HUDEP-2 (cell line): ENCODE data around the gene CMSS1.

Source experiments
- DNase-seq, 76 experiments: peaks; one replicate each; lab custom pipeline; 2025; ENCODE audit not compliant: unreplicated experiment in 76 of 76; lab: John Stamatoyannopoulos, UW

CMSS1 gene

DNA sequence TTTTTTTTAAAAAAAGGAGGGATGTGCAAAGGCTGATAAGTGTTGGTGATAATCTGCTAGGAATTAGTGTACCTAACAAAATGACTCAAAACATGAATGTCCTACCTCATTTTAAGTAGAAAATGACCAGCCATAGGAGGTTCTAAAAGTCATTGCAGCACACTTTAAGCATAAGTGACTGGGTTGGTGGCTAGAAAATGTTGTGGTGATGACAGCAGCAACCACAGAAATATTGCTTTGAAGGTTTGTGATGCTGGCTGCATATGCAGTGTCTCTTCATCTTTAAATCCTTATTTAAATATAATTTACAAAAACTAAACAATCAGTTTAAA is 55.2 kb downstream of the CMSS1 start:
- DNase-seq: no peak

DNA sequence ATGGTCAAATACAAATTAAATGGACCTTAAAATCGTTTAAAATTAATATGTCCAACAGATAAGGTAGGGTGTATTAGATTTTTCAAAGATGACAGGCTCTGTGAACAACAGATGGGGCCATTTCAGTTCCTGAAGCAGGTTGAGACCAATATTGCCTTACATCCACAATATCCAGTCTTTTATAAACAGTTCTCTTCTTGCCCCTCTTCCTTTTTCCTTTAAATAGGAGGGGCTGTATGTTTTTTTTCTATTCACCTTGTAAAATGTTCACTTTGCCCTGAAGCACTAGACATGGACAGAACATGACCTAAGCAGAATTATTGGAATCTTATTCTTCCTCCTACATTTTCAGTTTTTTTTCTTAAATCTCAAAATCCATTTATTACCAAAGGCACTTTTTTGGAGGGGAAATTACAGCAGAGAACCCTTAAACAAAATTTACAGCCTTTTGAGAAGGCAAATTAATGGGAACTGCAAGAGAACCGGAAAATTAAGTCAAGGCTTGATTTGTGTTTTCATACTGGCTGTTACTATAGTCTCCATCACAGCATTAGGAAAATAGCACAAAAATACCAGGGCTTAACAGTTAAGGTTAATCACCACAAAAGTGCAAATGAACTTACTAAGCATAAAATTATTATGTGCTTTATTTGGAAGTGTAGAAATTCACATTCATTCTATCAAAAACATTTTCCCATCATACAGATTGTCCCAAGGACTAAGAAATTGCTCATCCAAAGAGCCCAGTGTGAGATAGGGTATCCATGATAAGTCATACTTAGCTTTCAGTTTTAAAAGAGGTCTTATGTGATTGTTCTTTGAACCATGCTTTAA is 55.8 kb downstream of the CMSS1 start:
- DNase-seq: no peak

DNA sequence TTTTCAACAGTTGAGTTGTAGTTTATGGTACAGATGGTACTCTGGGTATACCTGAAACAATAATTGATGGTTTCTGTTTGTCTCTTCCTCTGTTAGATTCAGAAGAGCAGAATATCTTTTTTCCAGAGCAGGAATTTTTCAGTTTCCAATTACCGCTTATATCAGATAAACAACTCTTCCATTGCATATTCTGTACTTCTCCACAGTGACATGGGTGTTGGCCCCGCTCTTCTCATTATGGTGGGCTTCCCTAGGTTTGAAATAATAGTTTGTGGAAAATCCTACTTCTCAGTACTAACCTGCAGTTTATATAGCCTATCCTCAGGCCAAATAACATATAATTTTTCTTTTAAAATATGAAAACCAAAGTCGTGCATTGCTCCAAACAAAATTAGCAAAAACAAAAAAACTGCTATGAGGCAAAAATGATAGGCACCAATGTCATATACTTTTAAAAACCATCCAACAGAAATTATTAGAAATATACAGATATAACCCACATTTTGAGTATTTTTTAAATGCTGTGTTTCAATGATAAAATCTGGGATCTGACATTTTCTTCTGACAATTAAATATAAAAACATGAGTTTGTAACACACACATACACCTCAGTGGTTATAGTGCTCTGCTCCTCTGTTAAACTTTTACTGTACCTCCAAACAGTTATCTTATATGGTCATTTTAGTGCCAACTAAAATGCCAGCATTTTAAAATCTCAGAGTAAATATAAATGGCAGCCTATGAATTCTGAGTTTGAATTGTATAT is 56.8 kb downstream of the CMSS1 start:
- DNase-seq: no peak

DNA sequence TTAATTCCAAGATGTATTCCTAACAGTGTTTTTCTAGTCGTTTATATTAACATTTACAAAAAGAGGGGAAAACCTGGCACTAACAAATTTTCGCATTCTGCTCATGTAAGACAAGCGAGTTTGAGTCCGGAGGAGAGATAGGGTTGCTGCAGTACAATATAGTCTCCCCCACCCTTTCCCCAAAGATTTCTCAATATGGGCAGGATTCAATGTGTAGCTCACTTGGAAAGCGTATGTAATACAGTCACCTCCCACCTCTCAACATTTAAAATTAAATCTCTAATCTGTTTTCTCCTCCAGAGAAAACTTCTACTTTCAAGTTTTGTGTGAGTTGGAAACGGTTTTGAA is 57.9 kb downstream of the CMSS1 start:
- DNase-seq: peak in 6 of 76 experiments; percentile 6 to 48 (median 21)

DNA sequence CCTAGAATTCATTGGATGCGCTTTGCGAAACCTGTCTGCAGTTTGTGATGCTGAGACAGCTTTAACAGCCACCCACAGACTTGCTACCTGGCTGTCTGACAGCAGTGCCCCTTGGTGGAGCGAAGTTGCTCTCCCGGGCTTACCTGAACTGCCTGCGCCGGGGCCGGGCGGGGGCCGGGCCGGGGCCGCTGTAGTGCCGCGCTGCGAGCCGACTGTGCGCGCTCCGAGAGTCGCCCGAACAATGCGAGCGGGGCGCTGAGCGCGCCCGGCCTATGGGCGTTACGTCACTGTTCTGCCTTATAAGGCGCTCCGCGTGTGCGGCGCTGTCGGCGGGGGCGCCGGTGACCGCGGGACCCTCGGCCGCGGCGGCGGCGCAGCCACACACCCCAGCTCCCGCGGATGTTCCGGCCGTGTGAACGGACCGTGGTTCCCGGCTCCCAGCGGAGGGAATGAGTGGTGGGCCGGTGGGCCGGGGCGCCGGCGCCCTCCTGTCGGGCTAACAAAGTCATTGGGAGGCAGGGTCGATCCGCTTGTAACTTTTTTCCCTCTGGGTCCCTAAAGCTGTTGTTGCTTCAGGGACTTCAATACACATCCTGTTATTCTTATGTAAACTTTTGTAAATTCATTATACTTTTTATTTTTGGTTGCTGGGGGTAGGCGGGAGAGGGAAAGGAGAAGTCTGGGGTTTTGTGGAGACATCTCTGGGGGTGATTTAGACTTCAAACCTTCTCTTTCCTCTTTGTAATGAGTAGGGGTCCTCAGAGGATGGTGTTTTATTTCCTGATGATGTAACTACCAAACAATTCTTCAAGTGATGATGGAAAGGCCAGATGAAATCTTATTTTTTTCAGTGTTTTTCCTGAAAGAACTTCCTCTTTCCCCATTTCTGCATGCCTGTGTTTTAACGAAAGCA is 58.5 kb downstream of the CMSS1 start:
- DNase-seq: peak in 49 of 76 experiments; percentile 6 to 64 (median 40)

DNA sequence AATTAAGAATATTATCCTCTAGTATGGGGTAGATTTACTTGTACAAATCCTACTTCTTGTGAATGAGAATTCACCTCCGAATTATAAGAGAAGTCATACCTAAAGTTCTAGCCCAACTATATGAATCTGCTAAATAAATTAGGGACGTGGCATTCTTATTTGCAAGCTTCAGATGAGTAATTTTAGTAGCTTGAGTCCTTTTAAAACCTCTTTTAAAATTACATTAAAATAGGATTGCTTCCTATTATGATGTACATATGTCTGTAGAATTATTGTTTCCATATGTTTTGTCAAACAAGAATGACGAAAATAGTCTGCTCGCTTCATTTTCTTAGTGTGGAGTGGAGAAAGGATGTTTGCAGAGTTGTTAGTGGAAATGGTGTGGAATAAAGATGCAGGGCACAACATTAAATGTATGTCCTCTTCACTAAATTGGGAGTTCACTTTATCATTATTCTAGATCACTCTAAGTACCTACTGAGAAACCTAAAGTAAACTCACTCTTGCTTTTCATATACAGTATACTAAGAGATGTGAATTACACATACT is 59.4 kb downstream of the CMSS1 start:
- DNase-seq: no peak

DNA sequence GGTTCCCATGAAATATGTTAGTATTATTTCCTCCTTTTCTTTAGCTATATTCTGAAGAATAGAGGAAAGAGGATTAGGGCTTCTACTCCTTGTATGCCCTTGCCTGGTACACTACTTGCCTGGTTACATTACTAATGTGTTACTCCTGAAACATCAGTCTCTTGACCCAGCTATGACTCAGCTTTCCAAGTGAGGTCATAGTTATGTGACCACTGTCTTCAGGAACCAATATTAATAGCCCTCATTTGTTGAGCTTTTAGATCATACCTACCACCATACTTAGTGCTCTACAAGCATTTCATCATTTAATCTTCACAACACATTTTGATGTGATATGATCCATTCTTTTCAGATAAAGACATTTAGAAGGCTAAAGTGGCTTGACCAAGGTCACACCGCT is 60.3 kb downstream of the CMSS1 start:
- DNase-seq: peak in 6 of 76 experiments; percentile 1 to 26 (median 16)

DNA sequence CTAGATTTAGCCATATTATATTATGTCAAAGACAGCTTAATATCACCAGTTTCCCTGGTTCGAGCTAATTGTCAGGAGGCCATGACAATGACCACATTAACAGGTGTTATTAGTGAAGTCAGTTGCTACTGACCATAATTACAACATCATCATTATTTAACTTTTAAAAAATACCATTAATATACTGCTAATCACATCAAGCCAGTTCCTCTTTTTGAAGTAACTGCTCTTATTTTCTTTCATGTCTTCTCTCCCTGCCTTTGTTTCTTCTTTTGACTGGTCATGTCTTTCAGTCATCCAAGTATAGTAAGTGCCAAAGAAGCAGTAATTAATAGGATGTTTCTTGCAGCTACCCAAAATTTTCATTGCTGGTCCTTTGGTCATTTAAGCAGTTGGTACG is 61.6 kb downstream of the CMSS1 start:
- no peak for DNase-seq

DNA sequence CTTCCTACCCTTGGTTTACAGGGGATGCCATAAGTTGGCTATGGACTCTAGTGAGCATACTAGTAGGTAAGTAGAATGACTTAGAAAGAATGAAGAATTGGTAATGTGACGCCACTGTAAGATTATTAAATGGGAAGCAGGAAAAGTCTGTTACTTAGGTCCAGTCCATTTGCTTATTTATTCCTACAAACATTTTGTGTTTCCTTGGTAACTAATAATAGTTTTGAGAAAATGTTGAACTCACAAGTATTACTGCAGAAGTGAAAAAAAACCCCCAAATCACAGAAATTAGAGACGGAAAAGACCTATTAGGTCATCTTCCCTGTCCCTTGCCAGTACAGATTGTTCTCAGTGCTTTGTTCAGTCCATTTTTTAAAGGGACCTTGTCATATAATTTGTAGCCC is 63.5 kb downstream of the CMSS1 start:
- no peak for DNase-seq

DNA sequence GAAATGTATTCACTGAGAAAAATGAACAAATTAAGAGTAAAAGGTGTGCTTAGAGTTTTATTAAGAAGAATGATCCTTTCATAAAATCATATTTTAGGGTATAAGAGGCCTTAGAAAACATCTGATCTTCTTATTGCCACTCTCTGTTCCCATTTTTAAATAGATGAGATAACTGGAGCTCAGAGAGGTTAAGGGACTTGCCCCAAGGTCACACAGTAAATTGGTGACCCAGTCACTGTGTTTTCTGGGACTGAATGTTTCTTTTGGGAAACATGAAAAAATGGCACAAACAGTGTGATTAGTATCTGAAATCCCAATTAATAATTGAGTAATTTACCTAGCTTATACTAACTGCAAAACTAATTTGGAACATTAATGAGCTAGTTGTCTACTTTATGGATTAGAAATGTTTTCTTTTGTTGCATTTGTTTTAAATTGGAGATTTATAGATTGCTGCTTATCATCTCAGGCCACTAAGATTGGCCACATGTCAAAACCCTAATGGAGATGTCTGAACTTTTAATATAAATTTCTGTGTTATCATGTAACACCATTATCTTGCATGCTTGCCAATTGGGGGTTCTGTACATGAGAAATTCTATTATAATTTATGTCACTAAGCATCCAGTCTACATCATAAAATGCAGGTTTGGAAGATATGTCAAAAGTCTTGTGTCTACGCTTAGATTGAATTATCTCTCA is 64.9 kb downstream of the CMSS1 start:
- DNase-seq: peak in 3 of 76 experiments; percentile 3 to 17 (median 13)

DNA sequence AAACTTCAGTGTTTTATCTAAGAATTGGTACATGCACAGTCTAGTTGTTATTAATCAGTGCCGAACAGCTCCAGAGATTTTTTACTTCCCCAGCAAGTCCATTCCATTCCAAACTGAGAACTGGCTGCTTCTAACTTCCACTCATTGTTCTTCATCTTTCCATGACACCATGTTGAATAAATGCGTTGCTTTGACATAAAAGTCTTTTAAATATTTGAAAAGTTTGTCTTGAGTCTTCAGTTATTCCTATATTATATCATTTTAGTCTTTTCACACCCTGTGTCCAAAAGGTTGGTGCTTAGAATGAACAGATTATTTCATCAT is 65.4 kb downstream of the CMSS1 start:
- DNase-seq: no peak

DNA sequence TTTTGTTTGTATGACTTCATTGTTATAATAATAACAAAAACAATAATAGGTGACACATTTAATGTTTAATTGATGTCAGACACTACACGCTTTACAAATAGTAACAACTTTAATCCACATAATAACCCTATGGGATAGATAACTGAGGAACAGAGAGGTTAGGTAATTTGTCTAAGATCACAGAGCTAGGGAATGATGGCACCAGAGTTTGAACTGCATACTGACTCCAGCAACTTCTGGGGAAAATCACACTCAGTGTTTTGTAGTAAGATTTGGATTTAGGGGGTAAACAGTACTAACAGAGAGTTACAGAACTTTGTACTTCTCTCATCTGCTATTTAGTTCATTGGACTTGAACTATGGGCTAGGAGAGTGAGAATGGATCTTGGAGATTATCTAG is 66.0 kb downstream of the CMSS1 start:
- DNase-seq: no peak

DNA sequence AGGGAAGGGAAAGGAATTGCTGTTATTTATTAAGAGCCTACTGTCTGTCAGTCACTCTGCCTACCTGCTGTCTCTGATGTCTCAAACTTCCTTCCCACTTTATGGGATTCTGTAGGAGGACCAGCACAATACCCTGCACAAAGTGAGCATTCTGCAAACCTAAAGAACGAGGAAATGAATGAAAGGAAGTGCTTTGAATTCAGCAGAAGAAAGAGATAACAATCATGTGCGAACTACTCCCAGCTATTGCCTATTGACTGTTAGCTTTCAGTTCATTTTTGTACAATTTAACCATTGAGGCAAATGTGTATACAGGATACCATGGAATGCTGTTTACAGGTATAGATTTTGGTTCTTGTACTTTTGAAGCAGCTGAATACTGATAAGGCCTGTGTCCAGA is 66.8 kb downstream of the CMSS1 start:
- DNase-seq: no peak

DNA sequence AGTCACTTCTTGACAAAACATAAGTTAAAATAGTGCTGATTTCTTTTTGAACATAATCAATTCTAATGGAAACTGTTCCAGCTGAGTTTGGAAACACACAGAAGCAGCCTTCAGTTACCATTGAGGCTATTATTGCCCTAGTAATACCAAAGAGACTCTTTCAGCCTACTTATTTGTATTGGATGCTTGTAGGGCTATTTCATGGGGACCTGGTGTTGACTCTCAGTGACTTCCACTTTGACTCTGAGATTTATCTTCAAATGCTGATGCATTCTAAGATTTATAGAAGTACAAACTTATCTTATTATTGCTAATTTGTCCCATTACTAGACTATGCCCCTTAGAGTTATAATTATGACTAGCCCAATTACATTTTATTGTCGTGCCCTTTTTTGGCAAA is 67.4 kb downstream of the CMSS1 start:
- no peak for DNase-seq

DNA sequence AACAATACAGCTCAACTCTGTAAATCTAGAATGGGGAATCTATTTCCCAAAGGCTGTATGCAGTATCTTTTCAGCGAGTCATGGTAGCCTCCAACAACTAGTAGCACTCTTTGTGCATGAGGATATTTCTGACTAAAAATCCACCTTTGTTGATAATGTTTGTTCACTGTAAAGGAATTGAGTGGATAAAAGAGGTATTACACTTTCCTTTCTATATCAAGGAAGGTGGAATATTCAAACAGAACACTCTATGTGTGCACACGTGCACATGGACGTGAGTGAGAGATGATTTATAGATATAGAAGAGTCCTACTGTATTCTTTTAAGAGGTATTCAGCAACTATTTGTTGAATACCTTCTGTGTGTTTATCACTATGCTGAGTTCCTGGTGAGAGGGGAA is 68.2 kb downstream of the CMSS1 start:
- DNase-seq: no peak

DNA sequence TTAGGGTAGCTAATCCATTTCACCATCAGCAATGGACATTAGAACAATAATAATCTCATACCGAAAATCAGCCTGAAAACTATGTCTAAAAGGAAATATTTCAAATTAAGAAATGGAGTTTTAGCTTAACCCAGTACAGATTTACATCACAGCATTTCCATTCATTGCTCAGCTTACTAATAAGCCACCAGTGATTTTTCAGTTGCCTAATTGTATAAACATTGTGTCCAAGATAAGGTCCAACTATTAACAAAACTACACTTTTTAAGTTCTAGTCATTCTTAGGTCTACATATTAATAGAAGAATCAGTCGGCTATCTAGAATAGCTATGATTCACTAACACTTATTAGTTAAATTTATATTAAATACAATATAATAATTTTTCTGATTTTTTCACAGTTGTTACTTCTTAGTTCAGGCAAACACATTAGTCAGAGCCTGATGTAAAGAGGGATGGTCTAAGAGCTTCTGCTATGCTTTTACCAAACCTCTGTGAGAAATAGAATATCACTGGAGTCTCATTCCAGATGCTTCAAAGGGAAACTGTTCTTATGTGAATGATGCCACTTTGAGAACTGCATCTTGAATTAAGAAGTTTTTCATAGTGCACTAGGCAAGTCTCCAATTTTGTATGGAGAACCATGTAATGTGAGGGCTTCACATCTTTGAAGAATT is 74.1 kb downstream of the CMSS1 start:
- DNase-seq: no peak

DNA sequence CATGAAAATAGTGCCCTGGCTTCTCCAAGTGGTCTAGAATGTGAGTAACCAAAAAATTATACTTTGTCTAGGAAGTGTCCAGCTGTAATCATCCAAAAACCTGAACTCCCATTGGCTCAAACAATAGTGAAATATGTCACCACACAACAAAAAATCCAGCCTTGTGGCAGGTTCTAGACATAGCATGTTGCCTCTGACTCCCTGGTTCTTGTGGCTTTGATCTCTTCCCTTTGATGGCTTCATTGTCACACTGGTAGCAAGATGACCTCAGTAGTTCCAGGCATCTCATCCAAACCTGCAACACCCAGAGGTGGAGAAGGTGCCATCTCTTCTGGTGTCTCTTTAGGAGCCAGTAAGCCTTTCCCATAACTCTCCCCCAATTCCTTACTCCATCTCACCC is 74.7 kb downstream of the CMSS1 start:
- DNase-seq: no peak

DNA sequence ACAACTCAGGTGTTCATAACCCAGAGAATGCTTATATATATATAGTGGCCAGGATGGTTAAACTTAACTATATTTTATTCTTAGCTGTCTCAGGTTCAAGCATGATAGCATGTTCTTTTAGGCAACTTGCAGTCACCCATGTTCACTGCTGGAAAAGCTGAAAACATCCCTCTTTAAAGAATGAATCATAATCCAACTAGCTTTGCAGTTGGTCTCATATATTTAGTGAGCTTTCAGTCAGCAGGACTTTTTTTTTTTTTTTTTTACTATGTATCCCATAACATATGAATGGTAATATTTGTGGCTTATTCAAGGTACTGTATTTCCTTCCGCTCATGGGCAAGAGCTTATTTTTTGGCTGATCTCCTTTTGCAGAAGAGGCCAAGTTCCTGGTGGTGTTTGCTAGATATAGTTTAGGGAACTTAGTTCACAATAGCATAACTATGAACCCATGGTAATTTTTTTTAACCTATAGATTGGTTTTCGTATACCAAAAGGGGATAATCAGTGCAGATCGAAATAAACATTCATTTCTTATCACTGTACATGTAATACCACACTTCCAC is 77.6 kb downstream of the CMSS1 start:
- DNase-seq: no peak

DNA sequence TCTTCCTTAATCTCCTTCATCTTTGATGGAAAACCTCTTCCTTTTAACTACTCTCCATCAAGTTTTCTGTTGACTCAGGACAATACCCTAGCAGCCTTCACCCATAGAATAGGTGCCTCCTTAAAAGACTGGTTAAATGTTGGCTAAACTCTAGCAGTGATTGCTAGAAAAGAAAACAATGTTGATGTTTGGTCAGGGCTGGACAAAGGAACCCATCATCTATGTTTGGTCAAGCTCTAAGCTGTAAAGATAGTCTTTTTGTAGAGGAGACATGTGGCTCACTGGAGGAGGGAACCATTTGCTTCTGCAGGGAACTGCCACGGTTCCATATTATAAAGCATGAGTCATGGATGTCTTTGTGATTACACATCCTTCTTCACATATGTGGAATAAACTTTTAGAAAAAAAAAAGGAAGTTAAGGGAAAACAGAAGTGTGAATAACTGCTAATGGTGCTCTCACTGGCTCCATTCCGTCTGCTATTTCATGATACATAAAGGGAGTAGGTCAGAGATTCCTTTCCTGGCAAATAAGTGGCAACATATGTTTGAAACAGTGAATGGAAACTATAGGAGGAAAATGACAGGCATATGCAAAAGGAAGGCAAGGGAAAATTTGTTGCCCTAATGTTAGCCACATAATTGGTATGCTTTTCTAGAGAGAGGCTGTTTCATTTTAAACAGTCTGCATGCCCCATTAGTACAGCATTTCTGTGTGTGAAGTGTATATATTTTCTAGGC is 78.2 kb downstream of the CMSS1 start:
- DNase-seq: peak in 2 of 76 experiments; percentile 5 to 26
